GM23338 (cell line): ENCODE data around the gene ANAPC4. TPM values are rescaled to one million over a fixed set of nuclear protein-coding genes. Genes with fewer than 3 reads are reported as not detected.

ENCODE experiments used
- ATAC-seq: fragments of 200-7000 bp; cut with Tn5 transposase; 3 replicates; pipeline ENCODE4 v1.9.1; 2020
- DNase-seq: peaks from one replicate; pipeline ENCODE4 v3.0.0-alpha.2; 2015; ENCODE audit warnings: low spot score
- H2AFZ ChIP-seq: fragments of 200-600 bp; sonication (generic); 2 replicates; pipeline ENCODE4 v1.8.0; 2016; ENCODE audit warnings: antibody characterized with exemption, mild to moderate bottlenecking, moderate library complexity
- H3F3A ChIP-seq: fragments of 200-600 bp; sonication (generic); replicated peaks from 2 replicates; pipeline ENCODE4 v1.8.0; 2017; ENCODE audit warnings: antibody characterized with exemption, mixed run types, low read depth
- H3K27ac ChIP-seq: fragments of 200-600 bp; sonication (generic); 2 replicates; pipeline ENCODE4 v1.6.1; 2016; ENCODE audit warnings: low read depth
- H3K27me3 ChIP-seq: fragments of 200-600 bp; sonication (generic); 2 replicates; pipeline ENCODE4 v1.8.0; 2016; ENCODE audit warnings: mild to moderate bottlenecking, mixed run types, moderate library complexity; ENCODE audit not compliant: insufficient read depth
- H3K36me3 ChIP-seq: fragments of 200-600 bp; sonication (generic); 2 replicates; pipeline ENCODE4 v1.8.0; 2016; ENCODE audit warnings: mild to moderate bottlenecking; ENCODE audit not compliant: insufficient read depth
- H3K4me1 ChIP-seq: fragments of 200-600 bp; sonication (generic); 2 replicates; pipeline ENCODE4 v1.8.0; 2016; ENCODE audit warnings: mild to moderate bottlenecking, moderate library complexity; ENCODE audit not compliant: insufficient read depth
- H3K4me2 ChIP-seq: fragments of 200-600 bp; sonication (generic); 2 replicates; pipeline ENCODE4 v1.7.1; 2017; ENCODE audit warnings: mixed run types
- H3K4me3 ChIP-seq: fragments of 200-600 bp; sonication (generic); 2 replicates; pipeline ENCODE4 v1.6.1; 2016; ENCODE audit warnings: mixed run types
- H3K79me2 ChIP-seq: fragments of 200-600 bp; sonication (generic); replicated peaks from 2 replicates; pipeline ENCODE4 v1.8.0; 2017; ENCODE audit warnings: mild to moderate bottlenecking; ENCODE audit not compliant: insufficient read depth
- H3K9me2 ChIP-seq: fragments of 200-600 bp; sonication (generic); 2 replicates; pipeline ENCODE4 v1.8.0; 2017; ENCODE audit not compliant: insufficient read depth
- H4K20me1 ChIP-seq: fragments of 200-600 bp; sonication (generic); replicated peaks from 2 replicates; pipeline ENCODE4 v1.8.0; 2017; ENCODE audit warnings: mild to moderate bottlenecking; ENCODE audit not compliant: insufficient read depth
- H3K27ac Mint-ChIP-seq: 2 replicates; pipeline ENCODE4 v1.8.0; 2020; ENCODE audit warnings: inconsistent platforms, mild to moderate bottlenecking, moderate library complexity, mixed read lengths
- H3K27me3 Mint-ChIP-seq: 3 replicates; pipeline ENCODE4 v1.8.0; 2022; ENCODE audit warnings: low read depth, mild to moderate bottlenecking, moderate library complexity, mixed read lengths, inconsistent platforms; ENCODE audit not compliant: insufficient read depth, poor library complexity
- H3K36me3 Mint-ChIP-seq: 3 replicates; pipeline ENCODE4 v1.8.0; 2021; ENCODE audit warnings: low read depth, mild to moderate bottlenecking, inconsistent platforms, moderate library complexity, mixed read lengths
- H3K4me1 Mint-ChIP-seq: 3 replicates; pipeline ENCODE4 v1.8.0; 2020; ENCODE audit warnings: mild to moderate bottlenecking, inconsistent platforms, mixed read lengths
- H3K4me3 Mint-ChIP-seq: 3 replicates; pipeline ENCODE4 v1.8.0; 2021; ENCODE audit warnings: moderate library complexity, mild to moderate bottlenecking, inconsistent platforms, mixed read lengths
- H3K9me3 Mint-ChIP-seq: 3 replicates; pipeline ENCODE4 v1.8.0; 2020; ENCODE audit warnings: moderate library complexity, mild to moderate bottlenecking, inconsistent platforms, mixed read lengths
- CREB1 ChIP-seq: fragments of 250-450 bp; sonication (Bioruptor Pico); IDR thresholded peaks from 2 replicates; pipeline ENCODE4 v1.5.0; 2020; ENCODE audit warnings: low read depth, mild to moderate bottlenecking, moderate library complexity
- EZH2 ChIP-seq: fragments of 200-600 bp; sonication (generic); IDR thresholded peaks from one replicate; pipeline ENCODE4 v1.8.0; 2017; ENCODE audit warnings: antibody characterized with exemption, mild to moderate bottlenecking, low read depth; ENCODE audit not compliant: unreplicated experiment
- EZH2phosphoT487 ChIP-seq: fragments of 200-600 bp; sonication (generic); IDR thresholded peaks from one replicate; pipeline ENCODE4 v1.8.1; 2018; ENCODE audit warnings: antibody characterized with exemption; ENCODE audit not compliant: unreplicated experiment
- POLR2AphosphoS5 ChIP-seq: IDR thresholded peaks from 2 replicates; pipeline ENCODE4 v1.6.1; 2016; ENCODE audit warnings: antibody characterized with exemption, low read depth
- ZNF114 ChIP-seq: fragments of 250-450 bp; sonication (Bioruptor Pico); IDR thresholded peaks from 2 replicates; pipeline ENCODE4 v1.5.0; 2020; ENCODE audit warnings: mild to moderate bottlenecking, moderate library complexity
- polyA plus RNA-seq: library from polyadenylated mRNA; unstranded; fragments of >200 nt; fragmentation: Nextera tagmentation; extraction: Ambion mirVana; gene quantifications from 2 replicates; pipeline ENCODE4 v1.2.1, GENCODE V29; 2016
- total RNA-seq: library from RNA; depleted of rRNA; stranded (reverse); fragments of >200 nt; shearing (Covaris generic); gene quantifications from 2 replicates; pipeline ENCODE4 v1.2.3, GENCODE V29; 2014
- TF ChIP-seq, protein P1 (sequence below), 2 experiments: fragments of 200-600 bp in 1 of 2; sonication (generic) in 1 of 2; conservative IDR thresholded peaks; 2 replicates each; pipeline versions ENCODE4 v1.5.1 to v1.6.1; 2016 to 2017; ENCODE audit warnings: antibody characterized with exemption in 2 of 2, low read depth in 2 of 2, mild to moderate bottlenecking in 2 of 2, moderate library complexity in 1 of 2
- TF ChIP-seq, protein P2 (sequence below): IDR thresholded peaks from 2 replicates; pipeline ENCODE4 v1.6.1; 2016; ENCODE audit warnings: antibody characterized with exemption
- TF ChIP-seq, protein P3 (sequence below): IDR thresholded peaks from one replicate; pipeline ENCODE4 v1.6.1; 2018; ENCODE audit warnings: antibody characterized with exemption; ENCODE audit not compliant: unreplicated experiment

Gene ANAPC4
- total and polyA plus RNA-seq, 2 experiments from 2014 or later = 34.3 to 46.2 TPM

DNA sequence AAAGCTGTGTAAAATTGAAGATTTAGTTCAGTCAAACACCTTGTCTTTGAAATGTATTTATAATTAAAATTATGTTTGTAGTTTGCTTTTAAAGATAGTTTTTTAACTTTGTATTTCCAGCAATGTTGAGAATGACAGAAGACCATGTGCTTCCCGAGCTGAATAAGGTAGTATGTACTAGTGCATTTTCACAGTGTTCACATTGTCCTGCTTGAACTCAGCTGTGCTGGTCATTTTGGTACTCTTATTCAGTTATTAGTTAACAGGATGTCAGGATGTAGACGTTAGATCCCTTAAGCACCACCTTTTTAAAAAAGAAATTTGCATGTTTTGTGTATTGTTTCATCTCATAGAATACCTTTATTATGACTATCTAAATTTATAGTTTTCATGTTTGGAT is 28.4 kb downstream of the ANAPC4 start (continued):
- TF ChIP-seq, protein P1, sequence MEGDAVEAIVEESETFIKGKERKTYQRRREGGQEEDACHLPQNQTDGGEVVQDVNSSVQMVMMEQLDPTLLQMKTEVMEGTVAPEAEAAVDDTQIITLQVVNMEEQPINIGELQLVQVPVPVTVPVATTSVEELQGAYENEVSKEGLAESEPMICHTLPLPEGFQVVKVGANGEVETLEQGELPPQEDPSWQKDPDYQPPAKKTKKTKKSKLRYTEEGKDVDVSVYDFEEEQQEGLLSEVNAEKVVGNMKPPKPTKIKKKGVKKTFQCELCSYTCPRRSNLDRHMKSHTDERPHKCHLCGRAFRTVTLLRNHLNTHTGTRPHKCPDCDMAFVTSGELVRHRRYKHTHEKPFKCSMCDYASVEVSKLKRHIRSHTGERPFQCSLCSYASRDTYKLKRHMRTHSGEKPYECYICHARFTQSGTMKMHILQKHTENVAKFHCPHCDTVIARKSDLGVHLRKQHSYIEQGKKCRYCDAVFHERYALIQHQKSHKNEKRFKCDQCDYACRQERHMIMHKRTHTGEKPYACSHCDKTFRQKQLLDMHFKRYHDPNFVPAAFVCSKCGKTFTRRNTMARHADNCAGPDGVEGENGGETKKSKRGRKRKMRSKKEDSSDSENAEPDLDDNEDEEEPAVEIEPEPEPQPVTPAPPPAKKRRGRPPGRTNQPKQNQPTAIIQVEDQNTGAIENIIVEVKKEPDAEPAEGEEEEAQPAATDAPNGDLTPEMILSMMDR (conservative IDR thresholded peaks at IDR 0.05; ENCODE audit: low read depth in 2 of 2) = no peak
- TF ChIP-seq EZH2phosphoT487 (no peak), CREB1 (CRISPR knock-in tag) (no peak)

DNA sequence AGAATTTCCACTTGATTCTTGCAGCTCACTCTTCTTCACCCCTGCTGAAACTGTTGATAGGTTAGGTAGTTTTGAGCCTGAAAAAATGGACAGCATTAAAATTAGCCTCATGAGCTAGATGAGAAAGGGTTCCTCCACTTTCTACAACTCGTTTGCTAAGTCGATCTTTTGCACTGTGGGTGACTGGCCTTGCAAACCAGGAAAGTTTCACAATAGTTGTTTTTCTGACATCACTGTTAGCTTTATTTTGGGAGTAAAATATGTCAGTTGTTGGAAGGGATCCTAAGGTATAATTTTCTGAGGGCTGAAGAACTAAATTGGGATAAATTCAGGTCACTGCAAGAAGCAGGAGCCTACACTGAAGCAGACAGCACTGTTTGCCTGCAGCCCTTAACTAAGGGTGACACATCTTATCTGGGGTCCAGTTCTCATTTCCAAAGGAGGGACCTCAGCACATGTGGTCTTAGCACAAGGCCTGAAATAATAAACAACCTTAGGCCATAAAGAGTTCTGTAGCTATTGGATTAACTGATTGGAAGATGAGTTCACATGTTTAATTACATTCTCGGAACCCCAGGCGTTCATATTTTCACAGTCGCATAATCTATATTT is 29.1 kb downstream of the ANAPC4 start:
- no peaks in the 10 kb centered on the region for H3K9me2 ChIP-seq
- Mint-ChIP-seq H3K27ac (no peak overlapping the region), H3K4me3 (no peak overlapping the region), H3K36me3 (peaks cover 55% of the 10 kb centered on the region), H3K4me1 (no peaks in the 10 kb centered on the region), H3K27me3 (no peaks in the 10 kb centered on the region), H3K9me3 (no peaks in the 10 kb centered on the region)
- ATAC-seq = no peak
- H3K27me3 ChIP-seq = no peaks in the 10 kb centered on the region
- no peak for DNase-seq
- H3K79me2 ChIP-seq = no peaks in the 10 kb centered on the region
- peaks cover 6% of the 10 kb centered on the region; the same call in 1 of the 2 replicates for H4K20me1 ChIP-seq
- no peak overlapping the region for H2AFZ ChIP-seq
- H3F3A ChIP-seq = no peaks in the 10 kb centered on the region
- H3K4me2 ChIP-seq = no peak overlapping the region
- peaks cover 33% of the 10 kb centered on the region; the same call in 1 of the 2 replicates for H3K36me3 ChIP-seq
- H3K27ac ChIP-seq = no peak overlapping the region
- H3K4me1 ChIP-seq = no peaks in the 10 kb centered on the region
- H3K4me3 ChIP-seq = no peak overlapping the region
- TF ChIP-seq ZNF114 (no peak), EZH2phosphoT487 (no peak), POLR2AphosphoS5 (no peak), CREB1 (CRISPR knock-in tag) (no peak), EZH2 (no peak)
- TF ChIP-seq, protein P1 (conservative IDR thresholded peaks at IDR 0.05; ENCODE audit: low read depth in 2 of 2) = no peak
- TF ChIP-seq, protein P2, sequence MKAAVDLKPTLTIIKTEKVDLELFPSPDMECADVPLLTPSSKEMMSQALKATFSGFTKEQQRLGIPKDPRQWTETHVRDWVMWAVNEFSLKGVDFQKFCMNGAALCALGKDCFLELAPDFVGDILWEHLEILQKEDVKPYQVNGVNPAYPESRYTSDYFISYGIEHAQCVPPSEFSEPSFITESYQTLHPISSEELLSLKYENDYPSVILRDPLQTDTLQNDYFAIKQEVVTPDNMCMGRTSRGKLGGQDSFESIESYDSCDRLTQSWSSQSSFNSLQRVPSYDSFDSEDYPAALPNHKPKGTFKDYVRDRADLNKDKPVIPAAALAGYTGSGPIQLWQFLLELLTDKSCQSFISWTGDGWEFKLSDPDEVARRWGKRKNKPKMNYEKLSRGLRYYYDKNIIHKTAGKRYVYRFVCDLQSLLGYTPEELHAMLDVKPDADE = no peak
- TF ChIP-seq, protein P3, sequence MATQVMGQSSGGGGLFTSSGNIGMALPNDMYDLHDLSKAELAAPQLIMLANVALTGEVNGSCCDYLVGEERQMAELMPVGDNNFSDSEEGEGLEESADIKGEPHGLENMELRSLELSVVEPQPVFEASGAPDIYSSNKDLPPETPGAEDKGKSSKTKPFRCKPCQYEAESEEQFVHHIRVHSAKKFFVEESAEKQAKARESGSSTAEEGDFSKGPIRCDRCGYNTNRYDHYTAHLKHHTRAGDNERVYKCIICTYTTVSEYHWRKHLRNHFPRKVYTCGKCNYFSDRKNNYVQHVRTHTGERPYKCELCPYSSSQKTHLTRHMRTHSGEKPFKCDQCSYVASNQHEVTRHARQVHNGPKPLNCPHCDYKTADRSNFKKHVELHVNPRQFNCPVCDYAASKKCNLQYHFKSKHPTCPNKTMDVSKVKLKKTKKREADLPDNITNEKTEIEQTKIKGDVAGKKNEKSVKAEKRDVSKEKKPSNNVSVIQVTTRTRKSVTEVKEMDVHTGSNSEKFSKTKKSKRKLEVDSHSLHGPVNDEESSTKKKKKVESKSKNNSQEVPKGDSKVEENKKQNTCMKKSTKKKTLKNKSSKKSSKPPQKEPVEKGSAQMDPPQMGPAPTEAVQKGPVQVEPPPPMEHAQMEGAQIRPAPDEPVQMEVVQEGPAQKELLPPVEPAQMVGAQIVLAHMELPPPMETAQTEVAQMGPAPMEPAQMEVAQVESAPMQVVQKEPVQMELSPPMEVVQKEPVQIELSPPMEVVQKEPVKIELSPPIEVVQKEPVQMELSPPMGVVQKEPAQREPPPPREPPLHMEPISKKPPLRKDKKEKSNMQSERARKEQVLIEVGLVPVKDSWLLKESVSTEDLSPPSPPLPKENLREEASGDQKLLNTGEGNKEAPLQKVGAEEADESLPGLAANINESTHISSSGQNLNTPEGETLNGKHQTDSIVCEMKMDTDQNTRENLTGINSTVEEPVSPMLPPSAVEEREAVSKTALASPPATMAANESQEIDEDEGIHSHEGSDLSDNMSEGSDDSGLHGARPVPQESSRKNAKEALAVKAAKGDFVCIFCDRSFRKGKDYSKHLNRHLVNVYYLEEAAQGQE = no peak
